GM10266 (cell line): ENCODE data around the gene GLYR1.

ENCODE experiments used
- DNase-seq: peaks from one replicate; pipeline ENCODE4 v3.0.0; 2012; ENCODE audit errors: extremely low spot score
- CTCF ChIP-seq: IDR thresholded peaks from 2 replicates; pipeline ENCODE4 v1.5.1; 2012; ENCODE audit warnings: mild to moderate bottlenecking, low read depth; ENCODE audit not compliant: control insufficient read depth, insufficient read depth; ENCODE audit errors: missing control alignments

The GLYR1 gene

GRCh38 chr16:4795181-4795827 is 51.8 kb downstream of the GLYR1 start, which contains the start of gene SMIM22:
Gene SMIM22, plus strand, starts transcription at chr16:4795369. Its CDS starts 366 bp downstream, at chr16:4795735.
- no peak for DNase-seq
- TF ChIP-seq CTCF = no peak

GRCh38 chr16:4792951-4793513 is 54.1 kb downstream of the GLYR1 start:
- DNase-seq = no peak
- TF ChIP-seq CTCF = no peak

GRCh38 chr16:4790871-4791270 is 56.2 kb downstream of the GLYR1 start:
- no peak for TF ChIP-seq CTCF
- DNase-seq = no peak

- DNase-seq = no peak
- no peak for TF ChIP-seq CTCF
These were observed 56.8 kb downstream of the GLYR1 start for GRCh38 chr16:4790261-4790660.

- TF ChIP-seq CTCF = no peak
- DNase-seq = no peak
These were observed 58.2 kb downstream of the GLYR1 start for GRCh38 chr16:4788910-4789309.

- TF ChIP-seq CTCF = no peak
- no peak for DNase-seq
These were observed 58.6 kb downstream of the GLYR1 start for GRCh38 chr16:4788489-4788889.
